Fibroblast of skin of back (primary cell): ENCODE measurements around the gene SLC22A3. TPM values are rescaled to one million over a fixed set of nuclear protein-coding genes. Genes with fewer than 3 reads are reported as not detected.
A peak's percentile ranks its signal among the peaks of the same experiment; 100 is the strongest.
"Not testable (repeated sequence)": the region's sequence is repeated elsewhere in the genome, so short reads cannot be mapped to it uniquely, and the experiment has no call there.

Experiments used
- DNase-seq: peaks from one replicate; pipeline ENCODE4 v3.0.0-alpha.2; 2013
- polyA plus RNA-seq, 2 experiments: library from polyadenylated mRNA; unstranded; fragments of 120-200 nt; gene quantifications; one replicate each; pipeline ENCODE4 v1.2.1, GENCODE V29; 2013; ENCODE audit not compliant: insufficient read length in 2 of 2

The SLC22A3 gene, protein sequence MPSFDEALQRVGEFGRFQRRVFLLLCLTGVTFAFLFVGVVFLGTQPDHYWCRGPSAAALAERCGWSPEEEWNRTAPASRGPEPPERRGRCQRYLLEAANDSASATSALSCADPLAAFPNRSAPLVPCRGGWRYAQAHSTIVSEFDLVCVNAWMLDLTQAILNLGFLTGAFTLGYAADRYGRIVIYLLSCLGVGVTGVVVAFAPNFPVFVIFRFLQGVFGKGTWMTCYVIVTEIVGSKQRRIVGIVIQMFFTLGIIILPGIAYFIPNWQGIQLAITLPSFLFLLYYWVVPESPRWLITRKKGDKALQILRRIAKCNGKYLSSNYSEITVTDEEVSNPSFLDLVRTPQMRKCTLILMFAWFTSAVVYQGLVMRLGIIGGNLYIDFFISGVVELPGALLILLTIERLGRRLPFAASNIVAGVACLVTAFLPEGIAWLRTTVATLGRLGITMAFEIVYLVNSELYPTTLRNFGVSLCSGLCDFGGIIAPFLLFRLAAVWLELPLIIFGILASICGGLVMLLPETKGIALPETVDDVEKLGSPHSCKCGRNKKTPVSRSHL
- polyA plus RNA-seq (2013, experiment 1 of 2; ENCODE audit: insufficient read length): 0.06 TPM
- 0.04 TPM for polyA plus RNA-seq (2013, experiment 2 of 2; ENCODE audit: insufficient read length)

DNA sequence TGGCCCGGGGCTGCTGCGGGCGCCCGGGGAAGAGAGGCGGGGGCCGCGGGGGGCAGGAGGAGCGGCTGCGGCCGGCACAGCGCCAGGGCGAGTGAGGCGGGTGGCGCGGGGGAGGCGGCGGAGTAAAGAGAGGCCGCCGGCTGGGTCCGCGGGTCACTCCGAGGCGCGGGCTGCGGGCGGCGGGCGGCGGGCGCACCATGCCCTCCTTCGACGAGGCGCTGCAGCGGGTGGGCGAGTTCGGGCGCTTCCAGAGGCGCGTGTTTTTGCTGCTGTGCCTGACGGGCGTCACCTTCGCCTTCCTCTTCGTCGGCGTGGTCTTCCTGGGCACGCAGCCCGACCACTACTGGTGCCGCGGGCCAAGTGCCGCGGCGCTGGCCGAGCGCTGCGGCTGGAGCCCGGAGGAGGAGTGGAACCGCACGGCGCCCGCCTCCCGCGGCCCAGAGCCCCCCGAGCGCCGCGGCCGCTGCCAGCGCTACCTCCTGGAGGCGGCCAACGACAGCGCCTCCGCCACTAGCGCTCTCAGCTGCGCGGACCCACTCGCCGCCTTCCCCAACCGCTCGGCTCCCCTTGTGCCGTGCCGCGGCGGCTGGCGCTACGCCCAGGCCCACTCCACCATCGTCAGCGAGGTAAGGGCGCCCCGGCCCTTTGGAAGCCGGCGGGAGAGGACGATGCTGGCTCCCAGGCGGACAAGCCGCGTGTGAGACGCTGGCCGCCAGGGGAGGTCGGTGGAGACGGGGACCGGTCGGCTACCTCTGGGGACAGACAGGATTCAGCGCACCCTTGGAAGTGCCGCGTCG is at the start of gene SLC22A3:
TSS of gene SLC22A3 (plus strand) at position 156 of the 797 bp plus-strand sequence. CDS start at position 198, 42 bp downstream.
- DNase-seq: peak; percentile 18

DNA sequence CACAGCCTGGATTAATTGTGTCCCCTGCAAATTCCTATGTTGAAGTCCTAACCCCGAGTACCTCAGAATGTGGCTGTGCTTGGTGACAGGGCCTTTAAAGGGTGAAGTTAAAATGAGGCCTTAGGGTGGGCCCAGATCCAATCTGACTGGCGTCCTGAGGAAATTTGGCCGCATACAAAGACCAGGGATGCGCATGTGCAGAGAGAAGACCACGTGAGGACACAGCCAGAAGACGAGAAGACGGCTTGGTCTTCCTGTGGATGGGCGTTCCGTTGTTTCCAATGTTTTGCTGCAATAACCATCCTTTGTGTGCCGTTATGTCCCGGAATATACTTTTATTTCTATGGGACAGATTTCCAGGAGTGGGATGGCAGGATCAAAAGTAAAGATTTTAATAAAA is 48.6 kb upstream of the SLC22A3 start:
- no peak for DNase-seq

DNA sequence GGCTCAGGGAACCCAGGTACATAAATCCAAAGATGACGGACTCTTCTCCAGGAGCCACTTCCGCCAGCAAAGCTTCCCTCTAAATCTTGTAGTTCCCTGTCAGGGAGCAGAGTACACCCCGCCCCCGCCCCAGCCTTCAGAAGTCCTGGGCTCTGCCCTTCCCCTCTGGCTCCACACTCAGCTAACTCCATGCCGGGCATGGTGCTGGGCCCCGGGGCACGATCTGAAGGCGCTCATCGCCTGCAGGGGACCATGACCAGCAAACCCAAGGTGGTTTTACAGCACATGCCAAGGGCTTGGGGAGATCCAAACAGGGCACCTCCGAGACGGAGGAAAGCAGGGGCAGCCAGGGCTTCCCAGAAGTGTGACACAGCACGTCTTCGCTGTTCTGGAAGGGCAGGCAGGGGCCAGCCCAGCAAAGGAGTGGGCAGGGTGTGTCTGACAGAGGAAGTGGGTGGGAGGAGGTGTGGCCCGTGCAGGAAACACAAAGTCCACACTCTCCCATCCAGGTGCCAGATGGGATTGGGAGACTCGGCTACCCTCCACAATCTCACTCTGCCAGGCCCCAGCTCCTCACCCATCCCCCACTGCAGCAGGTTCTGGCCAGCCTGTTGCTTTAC is 48.0 kb upstream of the SLC22A3 start:
- DNase-seq: no peak

DNA sequence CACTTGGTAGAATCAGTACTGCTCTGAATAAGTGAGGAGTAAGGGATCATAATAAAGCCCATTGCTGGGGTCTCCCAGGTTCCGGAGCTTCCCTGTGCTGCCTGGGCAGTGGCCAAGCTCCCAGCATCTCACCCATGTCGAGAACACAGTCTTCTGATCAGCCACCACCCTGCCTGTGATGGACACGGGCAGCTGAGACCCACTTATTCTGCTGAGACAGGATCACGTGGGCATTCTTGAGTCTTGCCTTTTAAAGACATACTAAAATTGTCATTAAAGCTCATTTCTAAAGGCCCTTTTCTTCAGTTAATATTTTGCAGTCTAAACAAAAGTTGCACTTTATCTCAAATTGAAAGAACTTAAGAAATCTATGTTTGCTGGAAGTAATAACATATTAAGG is 46.8 kb upstream of the SLC22A3 start:
- DNase-seq: no peak

DNA sequence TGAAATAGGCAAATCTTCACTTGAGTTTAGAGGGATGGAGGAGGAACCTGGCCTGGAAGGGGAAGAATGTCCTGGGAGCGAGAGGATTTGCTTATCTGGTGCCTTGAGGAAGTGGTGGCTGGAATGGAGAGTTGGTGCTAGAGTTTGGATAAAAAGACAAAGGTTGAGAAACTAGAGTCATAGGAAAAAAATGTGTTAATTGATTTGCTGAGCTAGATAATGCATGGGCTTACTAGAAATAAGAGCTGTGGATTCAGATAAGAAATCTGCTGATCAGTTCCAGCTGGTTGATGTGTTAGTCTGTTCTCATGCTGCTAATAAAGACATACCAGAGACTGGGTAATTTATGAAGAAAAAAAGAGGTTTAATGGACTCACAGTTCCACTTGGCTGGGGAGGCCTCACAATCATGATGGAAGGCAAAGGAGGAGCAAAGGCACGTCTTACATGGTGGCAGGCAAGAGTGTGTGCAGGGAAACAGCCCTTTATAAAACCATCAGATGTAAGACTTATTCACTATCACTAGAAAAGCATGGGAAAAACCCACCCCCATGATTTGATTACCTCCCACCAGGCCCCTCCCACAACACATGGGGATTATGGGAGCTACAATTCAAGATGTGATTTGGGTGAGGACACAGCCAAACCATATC is 45.6 kb upstream of the SLC22A3 start:
- not testable (repeated sequence) for DNase-seq

DNA sequence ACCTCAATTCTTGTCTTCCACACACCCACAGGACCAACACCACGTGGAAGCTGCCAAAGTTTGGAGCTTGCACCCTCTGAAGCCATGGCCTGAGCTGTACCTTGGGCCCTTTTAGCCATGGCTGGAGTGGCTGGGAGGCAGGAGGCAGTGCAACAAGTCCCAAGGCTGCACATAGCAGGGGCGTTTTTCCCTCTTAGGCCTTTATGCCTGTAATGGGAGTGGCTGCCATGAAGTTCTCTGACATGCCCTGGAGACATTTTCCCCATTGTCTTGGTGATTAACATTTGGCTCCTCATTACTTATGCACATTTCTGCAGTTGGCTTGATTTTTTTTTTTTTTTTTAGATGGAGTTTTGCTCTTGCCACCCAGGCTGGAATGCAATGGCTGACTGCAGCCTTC is 44.4 kb upstream of the SLC22A3 start:
- DNase-seq: no peak

DNA sequence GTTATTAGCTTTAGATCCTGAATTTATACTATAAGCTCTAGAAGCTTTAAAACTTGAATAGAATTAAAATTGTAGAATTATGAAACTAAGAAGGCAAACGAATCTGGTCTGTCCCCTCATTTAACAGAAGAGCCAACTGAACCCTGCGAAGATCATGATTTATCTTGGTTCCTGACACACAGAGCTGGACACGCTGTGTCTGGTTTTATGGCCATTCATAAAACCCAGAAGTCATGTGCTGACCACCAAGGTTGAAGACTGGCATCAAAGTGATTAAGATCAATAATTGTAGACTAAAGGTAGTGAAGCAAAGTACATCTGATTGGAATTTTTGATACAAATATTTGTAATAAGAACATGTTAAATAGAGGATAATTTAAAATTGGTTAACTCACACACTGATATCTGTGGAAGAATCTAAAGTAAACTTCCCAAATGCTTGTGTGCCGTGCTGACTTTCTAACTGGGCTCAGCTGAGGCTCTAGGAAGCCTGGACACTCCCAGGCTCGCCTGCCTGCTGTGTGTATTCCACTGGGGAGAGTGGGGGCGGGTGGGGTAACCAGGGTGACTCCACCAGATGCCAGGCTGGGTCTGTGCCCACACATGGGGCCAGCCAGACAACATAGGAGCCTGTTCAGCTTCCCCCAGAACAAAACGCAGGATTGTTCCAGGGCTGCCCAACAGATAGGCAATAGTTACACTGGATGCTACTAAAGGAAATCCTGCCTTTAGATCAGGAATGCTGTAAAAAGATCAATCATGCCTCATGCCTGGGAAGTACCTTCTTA is 42.1 kb upstream of the SLC22A3 start:
- no peak for DNase-seq

DNA sequence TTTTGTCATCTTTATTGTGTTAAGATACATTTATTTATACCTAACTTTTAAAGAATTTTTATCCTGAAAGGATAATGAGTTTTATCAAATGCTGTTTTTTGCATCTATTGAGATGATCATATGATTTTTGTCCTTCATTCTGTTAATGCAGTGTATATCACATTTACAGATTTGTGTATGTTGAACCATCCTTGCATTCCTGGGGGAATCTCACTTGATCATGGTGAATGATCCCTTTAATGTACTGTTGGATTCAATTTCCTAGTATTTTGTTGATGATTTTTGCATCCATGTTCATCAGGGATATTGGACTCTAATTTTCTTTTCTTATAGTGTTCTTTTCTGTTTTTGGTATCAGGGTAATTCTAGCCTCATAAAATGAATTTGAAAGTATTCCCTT is 38.5 kb upstream of the SLC22A3 start:
- no peak for DNase-seq

DNA sequence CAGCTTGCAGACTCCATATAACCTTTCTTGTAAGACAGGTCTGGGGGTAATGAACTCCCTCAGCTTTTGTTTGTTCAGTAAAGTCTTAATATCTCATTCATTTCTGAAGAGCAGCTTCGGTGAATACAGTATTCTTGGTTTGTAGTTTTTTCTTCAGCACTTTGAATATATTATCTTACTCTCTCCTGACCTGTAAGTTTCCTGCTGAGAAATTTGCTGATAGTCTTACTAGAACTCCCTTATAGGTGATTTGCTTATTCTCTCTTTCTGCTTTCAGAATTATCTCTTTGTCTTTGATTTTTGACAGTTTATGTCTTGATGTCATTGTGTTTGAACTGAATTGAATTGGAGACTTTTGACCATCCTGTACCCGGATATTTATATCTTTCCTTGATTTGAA is 35.3 kb upstream of the SLC22A3 start:
- DNase-seq: no peak

DNA sequence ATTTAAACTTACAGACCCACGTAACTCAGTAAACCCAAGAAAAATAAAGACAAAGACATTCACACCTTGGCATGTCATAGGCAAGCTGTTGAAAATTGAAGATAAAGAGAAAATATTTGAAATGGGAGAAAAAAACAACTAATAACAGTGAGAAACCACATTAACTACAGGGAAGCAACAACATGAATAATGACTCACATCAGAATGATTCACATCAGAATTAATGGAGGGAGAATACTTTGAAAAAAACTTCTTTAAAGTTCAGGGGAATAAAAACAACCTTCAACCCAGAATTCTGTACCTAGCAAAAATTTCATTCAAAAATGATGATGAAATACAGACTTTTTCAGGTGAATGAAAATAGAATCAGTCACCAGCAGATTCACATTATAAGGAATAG is 32.9 kb upstream of the SLC22A3 start:
- DNase-seq: no peak

DNA sequence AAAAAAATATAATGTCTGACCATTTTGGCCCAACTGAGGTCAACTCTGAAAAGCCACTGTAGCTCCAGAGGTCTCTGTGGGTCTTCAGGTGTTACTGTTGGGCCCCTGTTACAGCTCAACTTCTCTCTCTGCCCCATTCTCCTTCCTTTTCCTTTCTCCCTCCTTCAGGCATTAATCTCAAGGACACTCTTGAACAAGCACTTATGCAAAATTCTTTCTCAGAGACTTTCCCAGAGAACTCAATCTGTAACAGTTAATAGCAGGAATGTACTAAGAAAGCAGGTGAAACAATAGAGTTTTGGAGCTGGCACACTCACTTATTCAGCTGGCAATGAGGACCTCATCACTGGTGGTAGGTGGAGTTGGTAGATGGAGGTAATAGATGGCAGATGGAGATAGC is 31.9 kb upstream of the SLC22A3 start:
- no peak for DNase-seq

DNA sequence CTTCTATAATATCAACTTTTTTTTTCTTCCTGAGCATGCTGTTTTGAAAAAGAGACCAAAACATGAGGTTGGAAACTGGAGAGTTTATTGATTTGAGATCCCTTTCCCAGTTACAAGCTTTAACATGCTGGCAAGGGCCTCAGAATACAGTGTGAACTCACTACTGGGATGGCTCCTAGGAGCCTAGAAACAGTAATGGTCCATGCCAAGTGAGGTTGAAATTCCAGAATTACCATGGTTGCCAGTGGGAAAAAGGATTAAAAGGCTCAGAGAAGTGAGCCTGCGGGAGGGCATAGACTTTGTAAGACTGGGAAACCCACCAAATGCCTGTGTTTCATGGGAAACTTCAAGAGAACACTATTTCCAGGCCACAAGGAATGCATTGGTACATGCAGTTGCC is 28.9 kb upstream of the SLC22A3 start:
- DNase-seq: no peak

DNA sequence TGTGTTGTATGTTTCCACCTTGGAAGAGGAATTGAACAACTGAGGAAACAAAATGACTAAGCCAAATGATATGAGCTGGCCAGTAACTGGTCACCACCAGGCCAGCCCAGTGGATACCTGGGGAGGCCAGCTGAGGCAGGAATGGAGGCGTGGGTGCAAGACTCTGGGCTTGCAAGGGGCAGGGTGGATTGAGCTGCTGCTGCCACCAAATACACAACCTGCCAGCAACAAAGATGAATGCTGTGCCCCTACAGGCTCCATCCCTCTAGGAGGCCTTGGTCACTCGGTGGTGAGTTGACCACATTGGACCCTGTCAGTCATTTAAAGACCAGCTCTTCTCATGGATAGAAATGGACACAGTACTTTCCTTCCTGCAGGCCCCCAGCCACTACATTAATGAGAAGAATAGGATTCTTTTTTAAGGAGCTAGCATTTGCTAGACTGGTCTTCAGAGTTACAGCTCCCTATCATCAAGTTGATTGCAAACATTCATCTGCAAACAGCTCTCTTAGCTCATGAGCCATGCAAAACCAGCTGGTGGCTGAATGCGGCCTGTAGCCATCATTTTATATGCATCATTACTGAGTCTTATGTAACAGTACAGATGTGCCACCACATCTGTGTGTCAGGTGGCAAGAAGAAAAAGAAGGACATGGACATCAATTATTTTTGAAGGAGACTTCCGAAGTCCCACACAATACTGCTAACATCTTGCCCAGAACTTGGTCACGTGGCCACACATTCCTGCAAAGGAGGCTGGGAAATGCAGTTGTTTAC is 26.3 kb upstream of the SLC22A3 start:
- DNase-seq: no peak

DNA sequence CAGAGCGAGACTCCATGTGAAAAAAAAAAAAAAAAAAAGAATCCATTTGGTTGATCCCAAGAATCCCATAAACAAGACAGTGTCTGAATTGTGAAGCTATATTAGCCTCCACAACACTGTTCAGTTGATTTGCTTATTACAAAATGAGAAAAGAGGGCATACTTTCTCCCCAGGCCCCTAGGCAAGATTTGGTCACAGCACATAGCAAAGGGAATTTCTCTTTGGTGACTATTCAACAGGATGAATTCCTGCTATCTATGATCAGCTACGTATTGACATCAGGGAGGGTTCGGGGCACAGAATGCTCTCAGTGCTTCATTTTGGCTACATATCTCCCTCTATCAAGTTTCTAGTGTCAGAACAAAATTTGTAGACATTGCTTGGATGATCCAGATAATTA is 20.2 kb upstream of the SLC22A3 start:
- DNase-seq: no peak

DNA sequence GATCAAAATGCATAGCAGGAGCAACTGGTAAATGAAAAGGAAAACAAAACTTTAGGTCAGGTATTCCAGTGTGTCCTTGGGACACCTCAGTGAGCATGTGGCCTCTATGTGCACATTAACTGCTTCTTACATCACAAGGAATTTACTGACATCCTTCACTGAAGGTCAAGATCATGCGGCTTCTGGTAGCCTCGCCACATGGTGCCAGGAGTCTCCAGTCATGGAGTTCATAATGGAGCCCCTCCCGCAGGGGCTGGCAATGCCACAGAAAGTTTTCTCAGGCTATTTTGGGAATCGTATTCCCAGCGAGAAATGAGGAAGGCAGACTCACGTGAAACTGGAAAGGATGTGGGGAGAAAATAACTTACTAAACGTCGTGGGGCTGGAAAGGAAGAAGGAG is 19.7 kb upstream of the SLC22A3 start:
- no peak for DNase-seq

DNA sequence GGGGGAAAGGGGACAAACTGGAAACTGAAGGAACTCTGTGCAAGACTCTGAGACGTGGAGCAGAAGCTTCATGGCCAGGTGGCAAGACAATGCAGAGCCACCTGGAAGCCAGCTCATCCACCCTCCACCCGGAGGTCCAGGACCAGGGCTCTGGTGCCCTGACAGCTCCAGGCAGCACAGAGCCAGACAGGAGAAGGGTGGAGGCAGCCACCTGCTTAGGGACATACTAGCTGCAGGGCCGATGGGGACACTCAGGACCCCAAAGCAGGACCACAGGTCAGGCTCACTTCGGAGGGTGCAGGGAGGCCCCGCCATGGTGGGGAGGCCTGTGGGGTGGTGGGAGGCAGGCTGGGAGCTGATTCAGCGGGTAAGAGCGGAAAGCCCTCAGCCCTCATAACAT is 19.0 kb upstream of the SLC22A3 start:
- no peak for DNase-seq

DNA sequence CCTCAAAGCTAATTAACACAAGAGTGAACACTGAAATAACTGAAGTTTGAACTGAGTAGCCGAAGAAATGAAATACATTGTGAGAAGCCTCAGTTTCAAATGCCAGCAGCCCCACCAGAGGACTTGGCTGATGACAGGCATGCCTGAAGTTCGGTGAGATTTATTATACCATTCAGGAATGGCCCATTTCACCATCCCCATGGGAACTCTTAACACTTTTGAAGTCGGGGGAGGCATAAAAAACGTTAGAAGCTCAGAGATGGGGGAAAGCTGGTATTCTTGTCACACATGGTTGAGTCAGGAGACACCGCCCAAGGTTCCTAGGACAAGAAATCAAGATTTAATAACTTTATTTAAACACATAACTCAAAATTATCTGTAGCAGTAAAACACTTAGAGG is 17.6 kb upstream of the SLC22A3 start:
- no peak for DNase-seq

DNA sequence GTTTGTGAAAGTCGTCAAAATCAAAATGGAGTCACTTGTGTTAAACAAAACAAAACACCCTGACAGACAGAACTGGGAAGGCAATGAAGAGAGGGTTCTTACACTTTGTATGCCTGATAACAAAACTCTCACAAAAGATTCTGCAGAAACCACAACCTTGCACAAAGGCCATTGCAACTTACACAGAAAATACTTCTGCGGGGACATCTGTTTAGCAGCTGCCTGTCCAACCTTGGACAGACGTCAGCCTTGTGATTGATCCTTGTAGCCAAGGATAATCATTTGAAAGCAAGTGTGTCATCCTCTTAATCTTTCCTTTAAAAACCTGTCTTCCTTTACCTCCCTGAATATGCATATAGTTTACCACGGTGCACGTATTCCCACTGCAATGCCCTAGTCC is 17.0 kb upstream of the SLC22A3 start:
- no peak for DNase-seq

DNA sequence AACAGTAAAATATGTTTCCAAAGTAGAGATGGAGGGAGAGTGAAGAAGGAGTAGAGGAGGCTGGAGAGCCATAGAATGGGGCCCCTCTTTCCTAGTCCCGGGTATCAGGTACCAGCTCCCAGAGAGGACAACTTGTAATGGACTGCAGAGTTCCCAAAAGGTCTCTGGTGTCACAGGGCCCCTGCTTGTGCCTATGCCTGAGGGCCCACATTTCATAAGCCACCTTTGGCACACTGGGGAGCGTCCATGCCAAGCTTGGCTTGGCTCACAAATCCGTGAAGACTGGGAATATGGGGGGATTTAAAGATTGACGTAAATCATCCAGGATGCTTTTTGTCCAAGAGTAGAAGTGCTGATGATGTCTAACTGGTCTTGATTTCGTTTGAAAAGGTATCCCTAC is 16.4 kb upstream of the SLC22A3 start:
- no peak for DNase-seq

DNA sequence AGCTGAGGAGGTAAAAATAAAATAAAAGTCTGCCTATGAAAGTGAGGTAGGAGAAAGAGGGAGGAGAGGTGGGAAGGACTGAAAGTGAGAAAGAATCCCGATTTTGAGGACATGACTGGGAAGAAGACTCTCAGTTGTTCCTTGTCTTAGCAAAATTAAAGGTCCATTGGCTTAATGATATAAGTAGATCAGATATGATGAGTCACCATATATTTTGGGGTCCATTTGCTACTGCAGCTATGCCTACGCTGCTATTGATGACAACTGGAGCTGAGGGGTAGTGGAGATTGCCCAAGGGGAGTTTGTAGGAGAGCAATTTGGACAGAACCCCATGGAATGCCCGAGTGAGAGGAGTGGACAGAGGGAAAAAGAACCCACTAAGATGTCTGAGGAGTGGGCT is 15.1 kb upstream of the SLC22A3 start:
- no peak for DNase-seq

DNA sequence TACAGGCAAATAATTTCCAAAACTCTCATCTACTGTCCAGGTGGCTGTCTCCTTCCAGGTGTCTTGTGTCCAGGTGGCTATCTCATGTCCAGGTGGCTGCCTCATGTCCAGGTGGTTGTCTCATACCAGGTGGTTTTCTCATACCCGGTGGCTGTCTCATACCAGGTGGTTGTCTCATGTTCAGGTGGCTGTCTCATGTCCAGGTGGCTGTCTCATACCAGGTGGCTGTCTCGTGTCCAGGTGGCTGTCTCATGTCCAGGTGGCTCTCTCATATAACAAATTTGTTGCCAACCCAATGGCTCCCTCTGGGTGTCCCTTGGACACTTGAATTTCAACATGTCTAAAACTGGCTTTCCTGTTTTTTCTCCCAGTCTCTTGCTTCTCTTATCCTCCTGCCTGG is 14.3 kb upstream of the SLC22A3 start:
- DNase-seq: no peak
